ENCODE results near the gene CIAPIN1. TPM values are rescaled to one million over a fixed set of nuclear protein-coding genes. Genes with fewer than 3 reads are reported as not detected.

CIAPIN1 gene
- total RNA-seq, 1 experiment from 2014 or later, result 68.5 TPM

- TF ChIP-seq CEBPB (IDR thresholded peaks at IDR 0.05; ENCODE audit: low read depth), result no peak
- no peak for TF ChIP-seq CTCF (IDR thresholded peaks at IDR 0.05 in 2 of 3, conservative IDR thresholded peaks at IDR 0.05 in 1 of 3; ENCODE audit: borderline replicate concordance in 1 of 3, insufficient read depth in 1 of 3, low read depth in 2 of 3, low read length in 2 of 3)
- no peak for TF ChIP-seq EZH2 (IDR thresholded peaks at IDR 0.05)
- no peak for TF ChIP-seq SP1 (IDR thresholded peaks at IDR 0.05; ENCODE audit: low read depth)
- TF ChIP-seq CBX3 (IDR thresholded peaks at IDR 0.05; ENCODE audit: low read depth), result no peak
- no peak for TF ChIP-seq TCF7L2 (IDR thresholded peaks at IDR 0.05; ENCODE audit: borderline replicate concordance, extremely low read depth, insufficient read depth, insufficient read length)
- TF ChIP-seq EZH2phosphoT487 (IDR thresholded peaks at IDR 0.05; ENCODE audit: borderline replicate concordance), result no peak
- TF ChIP-seq ZNF274 (IDR thresholded peaks at IDR 0.05; ENCODE audit: low read depth, low read length), result no peak
- TF ChIP-seq SIN3A (IDR thresholded peaks at IDR 0.05; ENCODE audit: low read depth), result no peak
- TF ChIP-seq JUND (IDR thresholded peaks at IDR 0.05), result no peak
- no peak for TF ChIP-seq ZBTB33 (IDR thresholded peaks at IDR 0.05; ENCODE audit: extremely low read depth, insufficient replicate concordance, low read length)
- no peak for TF ChIP-seq ZFX (IDR thresholded peaks at IDR 0.05)
- no peak for TF ChIP-seq POLR2A (IDR thresholded peaks at IDR 0.05; ENCODE audit: borderline replicate concordance, extremely low read depth, insufficient read depth, insufficient read length)
- no peak for TF ChIP-seq RAD21 (IDR thresholded peaks at IDR 0.05; ENCODE audit: low read depth)
- TF ChIP-seq YY1 (IDR thresholded peaks at IDR 0.05; ENCODE audit: extremely low read depth, insufficient replicate concordance, low read depth, low read length), result no peak
- TF ChIP-seq ATF3 (IDR thresholded peaks at IDR 0.05), result no peak
- Histone ChIP-seq H3K36me3 (ENCODE audit: control insufficient read depth in 1 of 2, insufficient read depth in 2 of 2, low read length in 2 of 2) (no peaks in the 10 kb centered on the region), H2AFZ (ENCODE audit: low read depth, low read length, poor library complexity, severe bottlenecking) (no peak within 1 kb of the TSS), H3K4me3 (replicated peaks in 1 of 2; ENCODE audit: low read depth in 1 of 2, low read length in 2 of 2) (no peak within 1 kb of the TSS), H3K9ac (ENCODE audit: low read length) (no peak within 1 kb of the TSS), H3K9me3 (ENCODE audit: control insufficient read depth in 1 of 2, insufficient read depth in 1 of 2, low read depth in 1 of 2, low read length in 2 of 2) (no peaks in the 10 kb centered on the region), H3K4me2 (ENCODE audit: low read length) (no peak within 1 kb of the TSS), H3K79me2 (ENCODE audit: insufficient read depth, low read length) (no peaks in the 10 kb centered on the region), H3K27me3 (ENCODE audit: insufficient read depth, low read length) (peaks cover 16% of the 10 kb centered on the region; the same call in 1 of the 2 replicates), H3K4me1 (ENCODE audit: control insufficient read depth in 1 of 2, insufficient read depth in 2 of 2, low read length in 2 of 2) (no peaks in the 10 kb centered on the region), H4K20me1 (ENCODE audit: insufficient read depth) (no peaks in the 10 kb centered on the region), H3K9me2 (ENCODE audit: insufficient read depth) (no peaks in the 10 kb centered on the region), H3K27ac (ENCODE audit: low read depth, low read length) (no peak within 1 kb of the TSS)
- ChIA-PET CTCF (interaction anchor here (0.6 to 2.0 kb wide), 2 partner anchors 13 to 450 kb away, joined by 3 to 7 read pairs; no protein-coding TSS in a partner anchor), RAD21 (ENCODE audit: low non-redundant PET in 1 of 2, low total read pairs in 2 of 2, uncharacterized antibody in 2 of 2, unreplicated experiment in 2 of 2) (no interaction called here), POLR2A (no interaction called here)
- ATAC-seq (no peak; the same call in 1 of the 2 replicates), DNase-seq (ENCODE audit: low read depth, low spot score) (no peak)
- intact Hi-C loops (cut with micrococcal nuclease), result no loop called here
- BruUV-seq (replicated peaks), result no TSS peak
These were observed 43.0 kb downstream of the CIAPIN1 start, which contains the start of gene CCL17 for GRCh38 chr16:57403965-57404817. Gene CCL17, plus strand, starts transcription at chr16:57404767. Its CDS starts 9,166 bp downstream, at chr16:57413933.
